LHCN-M2 (cell line): ENCODE measurements around the gene PDGFRB. TPM values are rescaled to one million over a fixed set of nuclear protein-coding genes. Genes with fewer than 3 reads are reported as not detected.
A peak's percentile ranks its signal among the peaks of the same experiment; 100 is the strongest.

Source experiments
- DNase-seq: peaks from one replicate; pipeline ENCODE4 v3.0.0-alpha.2; 2012; ENCODE audit warnings: low read depth
- total RNA-seq: library from RNA; depleted of rRNA; stranded (reverse); fragments of >200 nt; gene quantifications from 2 replicates; pipeline ENCODE4 v1.2.3, GENCODE V29; 2014

The PDGFRB gene
- total RNA-seq, 1 experiment from 2014 or later: 7.9 TPM

GRCh38 chr5:150114773-150115408 lies 40.8 kb downstream of the PDGFRB start:
- no peak for DNase-seq

- no peak for DNase-seq
Measured at GRCh38 chr5:150114102-150114641, 41.5 kb downstream of the PDGFRB start.

GRCh38 chr5:150113047-150113744 lies 42.4 kb downstream of the PDGFRB start:
- no peak for DNase-seq

GRCh38 chr5:150112201-150113046 lies 43.2 kb downstream of the PDGFRB start:
- DNase-seq: peak; percentile 79

DNA sequence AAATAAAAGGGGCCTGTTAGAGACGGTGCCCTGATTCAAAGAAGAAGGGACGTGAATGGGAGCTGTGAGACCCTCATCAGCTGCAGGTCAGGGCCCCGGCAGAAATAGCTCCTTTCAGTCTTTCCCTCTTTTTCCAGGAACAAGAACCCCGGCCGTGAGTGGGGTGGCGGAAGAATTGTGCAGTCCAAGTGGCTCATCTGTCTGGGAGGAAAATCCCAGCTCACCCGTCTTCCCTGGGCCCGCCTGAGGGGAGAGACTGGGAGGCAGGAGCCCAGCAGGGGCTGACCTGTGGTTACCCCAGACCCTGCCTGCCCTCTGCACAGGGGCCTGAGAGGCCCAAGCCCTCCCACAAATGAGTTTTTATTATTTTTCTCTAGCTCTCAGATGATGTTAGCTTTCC lies 44.5 kb downstream of the PDGFRB start:
- no peak for DNase-seq

GRCh38 chr5:150109921-150110320 lies 45.7 kb downstream of the PDGFRB start:
- peak; percentile 44 for DNase-seq

GRCh38 chr5:150108711-150109514 lies 46.7 kb downstream of the PDGFRB start:
- DNase-seq: no peak

DNA sequence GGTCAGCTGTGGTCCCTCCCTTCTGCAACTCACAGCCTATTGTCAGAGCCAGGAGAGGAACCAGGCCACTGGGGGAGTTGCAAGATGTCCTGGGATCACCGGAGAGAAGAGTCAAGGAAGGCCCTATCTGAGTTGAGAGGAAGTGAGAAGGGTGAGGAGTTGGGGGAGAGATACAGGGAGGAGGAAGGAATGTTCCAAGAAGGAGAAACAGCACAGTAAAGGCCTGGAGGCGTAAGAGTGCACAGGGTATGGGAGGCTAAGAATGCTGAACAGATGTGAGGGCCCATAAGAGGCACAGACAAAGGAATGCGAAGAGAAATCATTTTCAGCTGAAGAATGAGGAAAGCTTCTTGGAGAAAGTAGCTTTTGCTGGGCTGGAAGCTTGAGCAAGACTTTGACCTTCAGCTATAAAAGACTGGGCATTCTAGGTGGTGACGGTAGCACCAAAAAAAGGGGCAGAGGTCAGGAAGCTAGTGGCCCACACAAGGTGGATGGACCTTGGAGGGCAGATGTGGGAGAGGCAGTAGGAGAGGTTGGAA lies 47.7 kb downstream of the PDGFRB start:
- no peak for DNase-seq

GRCh38 chr5:150106674-150107426 lies 48.8 kb downstream of the PDGFRB start:
- DNase-seq: no peak

DNA sequence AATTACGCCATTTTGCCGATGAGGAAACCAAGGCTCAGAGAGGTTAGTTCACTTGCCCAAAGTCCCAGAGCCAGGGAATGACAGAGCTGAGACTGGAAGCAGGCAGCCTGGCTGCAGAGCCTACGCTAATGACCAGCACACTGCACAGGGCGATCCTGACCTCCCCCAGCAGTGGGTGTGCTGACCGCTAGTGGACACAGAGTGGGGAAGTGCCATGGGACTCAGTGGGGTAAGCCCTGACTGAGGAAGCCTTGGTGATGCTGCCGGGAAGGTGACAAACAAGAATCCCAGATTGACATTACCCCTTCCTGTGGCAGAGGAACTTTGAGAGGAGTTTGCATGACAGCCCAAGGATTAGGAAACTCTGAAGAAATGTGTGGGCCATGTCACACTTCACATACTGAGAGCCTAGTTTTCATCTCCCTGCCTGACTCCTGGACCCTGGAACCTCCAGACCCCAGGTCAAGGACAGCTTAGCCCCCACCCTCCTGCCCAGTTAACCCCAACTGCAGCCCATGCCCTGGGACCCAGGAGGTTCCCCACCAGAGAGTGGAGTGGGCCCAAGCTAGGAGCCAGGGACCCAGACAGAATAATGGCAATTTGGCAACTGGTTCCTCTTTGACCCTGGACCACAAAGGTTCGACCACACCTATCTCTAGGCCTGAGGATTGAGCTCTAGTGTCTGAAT lies 49.6 kb downstream of the PDGFRB start:
- DNase-seq: no peak

DNA sequence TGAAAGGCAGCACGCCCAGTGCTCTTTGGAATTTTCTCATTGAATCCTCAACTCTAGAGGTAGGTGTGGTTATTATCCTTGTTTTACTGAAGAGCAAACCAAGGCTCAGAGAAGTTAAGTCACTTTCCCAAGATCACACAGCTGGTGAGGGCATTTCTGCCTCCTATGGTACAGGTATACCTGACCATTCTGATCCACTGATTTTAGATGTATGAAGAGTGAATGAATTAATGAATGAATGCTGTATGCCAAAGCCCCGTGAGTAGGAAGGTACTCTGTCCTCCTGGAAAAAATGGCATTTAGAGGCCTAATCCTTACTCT lies 51.1 kb downstream of the PDGFRB start:
- no peak for DNase-seq

- no peak for DNase-seq
Measured at GRCh38 chr5:150103678-150104549, 51.7 kb downstream of the PDGFRB start.

- no peak for DNase-seq
Measured at GRCh38 chr5:150101023-150101422, 54.6 kb downstream of the PDGFRB start.

- DNase-seq: no peak
Measured at GRCh38 chr5:150097152-150097551, 58.5 kb downstream of the PDGFRB start.

DNA sequence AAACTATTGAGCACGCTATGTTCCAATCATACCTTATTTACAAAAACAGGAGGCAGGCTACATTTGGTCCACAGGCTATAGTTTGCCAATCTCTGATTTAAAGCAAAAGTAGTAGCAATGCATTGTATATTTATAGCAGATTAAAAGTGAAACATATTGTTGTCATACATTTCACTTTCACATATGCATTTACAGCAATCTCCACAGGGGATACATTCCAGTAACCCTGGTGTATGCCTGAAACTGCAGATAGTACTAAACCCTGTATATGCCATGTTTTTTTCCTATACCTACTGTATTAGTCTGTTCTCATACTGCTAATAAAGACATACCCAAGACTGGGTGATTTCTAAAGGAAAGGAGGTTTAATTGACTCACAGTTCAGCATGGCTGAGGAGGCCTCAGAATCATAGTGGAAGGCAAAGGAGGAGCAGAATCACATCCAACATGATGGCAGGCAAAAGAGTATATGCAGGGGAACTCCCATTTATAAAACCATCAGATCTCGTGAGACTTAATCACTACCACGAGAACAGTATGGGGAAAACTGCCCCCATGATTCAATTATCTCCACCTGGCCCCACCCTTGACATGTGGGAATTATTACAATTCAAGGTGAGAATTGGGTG lies 63.4 kb downstream of the PDGFRB start:
- no peak for DNase-seq

GRCh38 chr5:150085950-150086715 lies 69.5 kb downstream of the PDGFRB start, which contains the start of gene CSF1R:
Gene CSF1R (minus strand): TSS chr5:150086554. CDS start chr5:150086427, 127 bp downstream.
- no peak for DNase-seq

GRCh38 chr5:150085191-150085912 lies 70.3 kb downstream of the PDGFRB start:
- DNase-seq: no peak
